Measurements from ENCODE around the gene LRP2. TPM values are rescaled to one million over a fixed set of nuclear protein-coding genes. Genes with fewer than 3 reads are reported as not detected.

The LRP2 gene
- total RNA-seq, 1 donor from 2014 or later = 1.00 TPM

- H3K27ac Mint-ChIP-seq (ENCODE audit: unreplicated experiment) = no peak overlapping the region
- FAIRE-seq = no peak
- no peaks in the 10 kb centered on the region for H3K9me3 Mint-ChIP-seq (ENCODE audit: unreplicated experiment)
- H3K4me3 Mint-ChIP-seq (ENCODE audit: unreplicated experiment) = no peak overlapping the region
- H3K27me3 Mint-ChIP-seq (ENCODE audit: low read depth, unreplicated experiment) = no peaks in the 10 kb centered on the region
- peaks cover 3% of the 10 kb centered on the region for H3K4me1 Mint-ChIP-seq (ENCODE audit: low read depth, unreplicated experiment)
- Histone ChIP-seq H3K9me3 (ENCODE audit: insufficient read depth, low read depth, low read length) (no peaks in the 10 kb centered on the region), H2AFZ (ENCODE audit: low read depth, low read length) (no peak overlapping the region), H3K27me3 (ENCODE audit: insufficient read depth, low read length) (no peaks in the 10 kb centered on the region), H4K20me1 (ENCODE audit: insufficient read depth, low read length) (no peaks in the 10 kb centered on the region), H3K4me2 (ENCODE audit: low read length) (no peak overlapping the region), H3K79me2 (ENCODE audit: insufficient read depth, low read length) (no peaks in the 10 kb centered on the region), H3K4me3 (ENCODE audit: insufficient read depth, low read depth, low read length) (no peak overlapping the region), H3K4me1 (ENCODE audit: insufficient read depth, low read length) (no peaks in the 10 kb centered on the region), H3K36me3 (ENCODE audit: insufficient read depth, low read length) (no peaks in the 10 kb centered on the region), H3K27ac (ENCODE audit: low read depth, low read length) (no peak overlapping the region), H3K9ac (ENCODE audit: low read length) (no peak overlapping the region)
- TF ChIP-seq EZH2 (IDR thresholded peaks at IDR 0.05; ENCODE audit: insufficient read depth, low read length) (no peak), CTCF (IDR thresholded peaks at IDR 0.05; ENCODE audit: insufficient read depth, low read depth, low read length) (no peak)
- H3K36me3 Mint-ChIP-seq (ENCODE audit: low read depth, unreplicated experiment) = no peaks in the 10 kb centered on the region
- DNase-seq (ENCODE audit: low read depth) = no peak
These were observed 102.9 kb downstream of the LRP2 start for GRCh38 chr2:169259402-169259801.

- DNase-seq (ENCODE audit: low read depth) (no peak), FAIRE-seq (no peak)
- Histone ChIP-seq H3K36me3 (ENCODE audit: insufficient read depth, low read length) (no peaks in the 10 kb centered on the region), H4K20me1 (ENCODE audit: insufficient read depth, low read length) (no peaks in the 10 kb centered on the region), H3K79me2 (ENCODE audit: insufficient read depth, low read length) (no peaks in the 10 kb centered on the region), H2AFZ (ENCODE audit: low read depth, low read length) (no peak overlapping the region), H3K4me2 (ENCODE audit: low read length) (no peak overlapping the region), H3K27me3 (ENCODE audit: insufficient read depth, low read length) (no peaks in the 10 kb centered on the region), H3K9ac (ENCODE audit: low read length) (no peak overlapping the region), H3K27ac (ENCODE audit: low read depth, low read length) (no peak overlapping the region), H3K9me3 (ENCODE audit: insufficient read depth, low read depth, low read length) (no peaks in the 10 kb centered on the region), H3K4me1 (ENCODE audit: insufficient read depth, low read length) (no peaks in the 10 kb centered on the region), H3K4me3 (ENCODE audit: insufficient read depth, low read depth, low read length) (no peak overlapping the region)
- Mint-ChIP-seq H3K4me1 (ENCODE audit: low read depth, unreplicated experiment) (peaks cover 3% of the 10 kb centered on the region), H3K27ac (ENCODE audit: unreplicated experiment) (no peak overlapping the region), H3K4me3 (ENCODE audit: unreplicated experiment) (no peak overlapping the region), H3K36me3 (ENCODE audit: low read depth, unreplicated experiment) (no peaks in the 10 kb centered on the region), H3K27me3 (ENCODE audit: low read depth, unreplicated experiment) (no peaks in the 10 kb centered on the region), H3K9me3 (ENCODE audit: unreplicated experiment) (no peaks in the 10 kb centered on the region)
- TF ChIP-seq CTCF (IDR thresholded peaks at IDR 0.05; ENCODE audit: insufficient read depth, low read depth, low read length) (no peak), EZH2 (IDR thresholded peaks at IDR 0.05; ENCODE audit: insufficient read depth, low read length) (no peak)
These were observed 104.2 kb downstream of the LRP2 start for GRCh38 chr2:169258045-169258601.

GRCh38 chr2:169254774-169255173 lies 107.6 kb downstream of the LRP2 start:
- TF ChIP-seq CTCF (IDR thresholded peaks at IDR 0.05; ENCODE audit: insufficient read depth, low read depth, low read length) (no peak), EZH2 (IDR thresholded peaks at IDR 0.05; ENCODE audit: insufficient read depth, low read length) (no peak)
- H3K4me1 ChIP-seq (ENCODE audit: insufficient read depth, low read length) = no peaks in the 10 kb centered on the region
- H3K27ac ChIP-seq (ENCODE audit: low read depth, low read length) = no peak overlapping the region
- H3K4me3 ChIP-seq (ENCODE audit: insufficient read depth, low read depth, low read length) = no peak overlapping the region
- H2AFZ ChIP-seq (ENCODE audit: low read depth, low read length) = no peak overlapping the region
- no peaks in the 10 kb centered on the region for H3K9me3 ChIP-seq (ENCODE audit: insufficient read depth, low read depth, low read length)
- H3K79me2 ChIP-seq (ENCODE audit: insufficient read depth, low read length) = no peaks in the 10 kb centered on the region
- no peaks in the 10 kb centered on the region for H4K20me1 ChIP-seq (ENCODE audit: insufficient read depth, low read length)
- H3K27ac Mint-ChIP-seq (ENCODE audit: unreplicated experiment) = no peak overlapping the region
- H3K4me1 Mint-ChIP-seq (ENCODE audit: low read depth, unreplicated experiment) = no peaks in the 10 kb centered on the region
- no peak overlapping the region for H3K9ac ChIP-seq (ENCODE audit: low read length)
- no peaks in the 10 kb centered on the region for H3K36me3 ChIP-seq (ENCODE audit: insufficient read depth, low read length)
- H3K27me3 Mint-ChIP-seq (ENCODE audit: low read depth, unreplicated experiment) = no peaks in the 10 kb centered on the region
- H3K27me3 ChIP-seq (ENCODE audit: insufficient read depth, low read length) = no peaks in the 10 kb centered on the region
- H3K4me3 Mint-ChIP-seq (ENCODE audit: unreplicated experiment) = no peak overlapping the region
- no peaks in the 10 kb centered on the region for H3K36me3 Mint-ChIP-seq (ENCODE audit: low read depth, unreplicated experiment)
- no peak for DNase-seq (ENCODE audit: low read depth)
- no peak overlapping the region for H3K4me2 ChIP-seq (ENCODE audit: low read length)
- no peak for FAIRE-seq
- no peaks in the 10 kb centered on the region for H3K9me3 Mint-ChIP-seq (ENCODE audit: unreplicated experiment)

Data from astrocyte (in vitro differentiated cells and primary cell).